ENCODE results near the gene RPS18. TPM values are rescaled to one million over a fixed set of nuclear protein-coding genes. Genes with fewer than 3 reads are reported as not detected.

Gene RPS18
- total and polyA plus RNA-seq, 2 of the 13 experiments (the other 11 are each of a cell fraction or from before 2014, with no cell fraction given), result 3,896 to 5,806 TPM

DNA sequence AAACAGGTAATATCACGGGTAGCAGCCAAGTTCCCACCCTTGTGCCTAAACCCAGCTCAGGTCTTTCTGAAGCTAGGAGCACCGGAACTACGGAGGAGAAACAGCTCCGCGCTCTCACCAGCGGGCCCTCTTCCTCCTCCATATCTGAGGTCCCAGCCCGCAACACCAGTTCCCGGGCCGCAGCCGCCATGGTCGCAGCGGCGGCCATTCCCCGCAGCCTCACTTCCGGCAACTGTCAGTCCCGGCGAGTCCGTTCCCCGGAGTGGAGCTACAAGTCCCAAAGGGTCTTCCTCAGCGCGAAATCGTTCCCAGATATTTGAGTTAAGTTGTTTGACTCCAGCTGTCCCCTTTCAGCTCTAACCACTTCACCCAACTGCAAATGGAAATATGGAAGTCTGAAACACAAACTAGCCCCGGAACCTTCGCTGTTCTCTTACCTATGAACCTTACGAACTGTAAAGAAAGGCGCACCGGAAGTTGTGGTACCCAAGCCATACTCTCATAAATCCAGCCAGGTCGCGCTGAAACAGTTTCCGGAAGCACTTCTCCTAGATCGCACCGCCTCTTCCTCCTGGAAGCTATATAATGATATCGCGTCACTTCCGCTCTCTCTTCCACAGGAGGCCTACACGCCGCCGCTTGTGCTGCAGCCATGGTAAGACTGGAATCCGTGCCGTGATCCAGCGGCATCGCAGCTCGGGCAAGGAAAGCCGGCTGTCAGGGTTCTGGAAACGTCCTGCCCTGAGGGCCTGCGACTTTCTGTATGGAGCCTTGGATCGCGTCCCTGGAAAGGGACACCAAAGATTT lies at the start of gene RPS18, which contains the start of gene VPS52 (continued):
- TF ChIP-seq, protein P1, sequence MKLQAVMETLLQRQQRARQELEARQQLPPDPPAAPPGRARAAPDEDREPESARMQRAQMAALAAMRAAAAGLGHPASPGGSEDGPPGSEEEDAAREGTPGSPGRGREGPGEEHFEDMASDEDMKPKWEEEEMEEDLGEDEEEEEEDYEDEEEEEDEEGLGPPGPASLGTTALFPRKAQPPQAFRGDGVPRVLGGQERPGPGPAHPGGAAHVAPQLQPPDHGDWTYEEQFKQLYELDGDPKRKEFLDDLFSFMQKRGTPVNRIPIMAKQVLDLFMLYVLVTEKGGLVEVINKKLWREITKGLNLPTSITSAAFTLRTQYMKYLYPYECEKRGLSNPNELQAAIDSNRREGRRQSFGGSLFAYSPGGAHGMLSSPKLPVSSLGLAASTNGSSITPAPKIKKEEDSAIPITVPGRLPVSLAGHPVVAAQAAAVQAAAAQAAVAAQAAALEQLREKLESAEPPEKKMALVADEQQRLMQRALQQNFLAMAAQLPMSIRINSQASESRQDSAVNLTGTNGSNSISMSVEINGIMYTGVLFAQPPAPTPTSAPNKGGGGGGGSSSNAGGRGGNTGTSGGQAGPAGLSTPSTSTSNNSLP (IDR thresholded peaks at IDR 0.05; ENCODE audit: low read depth, low read length), result no peak; the same call in 1 of the 2 replicates
- TF ChIP-seq SALL2 (CRISPR knock-in tag; IDR thresholded peaks at IDR 0.05), result peak; percentile 88; the same call in 1 of the 2 replicates
- peak; percentile 58 for TF ChIP-seq TGIF2 (CRISPR knock-in tag; IDR thresholded peaks at IDR 0.05)
- no peak; the same call in 1 of the 2 replicates for TF ChIP-seq ZNF33A (CRISPR knock-in tag; IDR thresholded peaks at IDR 0.05; ENCODE audit: borderline replicate concordance)
- TF ChIP-seq ZNF260 (CRISPR knock-in tag; IDR thresholded peaks at IDR 0.05; ENCODE audit: borderline replicate concordance, low read depth), result no peak
- peak; percentile 95 for TF ChIP-seq ZNF557 (CRISPR knock-in tag; IDR thresholded peaks at IDR 0.05)
- TF ChIP-seq, protein P2, sequence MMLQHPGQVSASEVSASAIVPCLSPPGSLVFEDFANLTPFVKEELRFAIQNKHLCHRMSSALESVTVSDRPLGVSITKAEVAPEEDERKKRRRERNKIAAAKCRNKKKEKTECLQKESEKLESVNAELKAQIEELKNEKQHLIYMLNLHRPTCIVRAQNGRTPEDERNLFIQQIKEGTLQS (CRISPR knock-in tag; IDR thresholded peaks at IDR 0.05), result no peak; the same call in 1 of the 2 replicates
- TF ChIP-seq MXD4 (CRISPR knock-in tag; IDR thresholded peaks at IDR 0.05), result peak; percentile 97
- peak; percentile 27; the same call in 1 of the 2 replicates for TF ChIP-seq ZNF180 (CRISPR knock-in tag; IDR thresholded peaks at IDR 0.05; ENCODE audit: borderline replicate concordance, low read depth)
- TF ChIP-seq ZNF563 (CRISPR knock-in tag; IDR thresholded peaks at IDR 0.05), result peak; percentile 89
- TF ChIP-seq ZNF598 (CRISPR knock-in tag; IDR thresholded peaks at IDR 0.05; ENCODE audit: borderline replicate concordance), result peak; percentile 98
- TF ChIP-seq, protein P3, sequence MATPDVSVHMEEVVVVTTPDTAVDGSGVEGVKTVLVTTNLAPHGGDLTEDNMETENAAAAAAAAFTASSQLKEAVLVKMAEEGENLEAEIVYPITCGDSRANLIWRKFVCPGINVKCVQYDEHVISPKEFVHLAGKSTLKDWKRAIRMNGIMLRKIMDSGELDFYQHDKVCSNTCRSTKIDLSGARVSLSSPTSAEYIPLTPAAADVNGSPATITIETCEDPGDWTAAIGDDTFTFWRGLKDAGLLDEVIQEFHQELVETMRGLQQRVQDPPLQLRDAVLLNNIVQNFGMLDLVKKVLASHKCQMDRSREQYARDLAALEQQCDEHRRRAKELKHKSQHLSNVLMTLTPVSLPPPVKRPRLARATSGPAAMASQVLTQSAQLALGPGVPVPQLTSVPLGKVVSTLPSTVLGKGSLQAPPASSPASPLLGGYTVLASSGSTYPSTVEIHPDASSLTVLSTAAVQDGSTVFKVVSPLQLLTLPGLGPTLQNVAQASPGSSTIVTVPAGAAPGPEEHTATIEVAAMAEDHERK (CRISPR knock-in tag; IDR thresholded peaks at IDR 0.05; ENCODE audit: low read depth), result no peak
- TF ChIP-seq MED13 (CRISPR knock-in tag; IDR thresholded peaks at IDR 0.05), result peak; percentile 82; the same call in 1 of the 2 replicates
- TF ChIP-seq ZEB1 (IDR thresholded peaks at IDR 0.05; ENCODE audit: insufficient replicate concordance, low read depth), result peak; percentile 31
- no peak; the same call in 1 of the 2 replicates for TF ChIP-seq SIX4 (CRISPR knock-in tag; IDR thresholded peaks at IDR 0.05)
- no peak; the same call in 1 of the 2 replicates for TF ChIP-seq ZNF577 (CRISPR knock-in tag; IDR thresholded peaks at IDR 0.05; ENCODE audit: borderline replicate concordance, low read depth)
- TF ChIP-seq ZNF510 (CRISPR knock-in tag; IDR thresholded peaks at IDR 0.05; ENCODE audit: low read depth), result peak; percentile 82; the same call in 1 of the 2 replicates
- TF ChIP-seq KLF12 (CRISPR knock-in tag; IDR thresholded peaks at IDR 0.05; ENCODE audit: borderline replicate concordance), result peak; percentile 14; the same call in 1 of the 2 replicates
- no peak; the same call in 1 of the 2 replicates for TF ChIP-seq MBD4 (IDR thresholded peaks at IDR 0.05; ENCODE audit: borderline replicate concordance, low read length)
- TF ChIP-seq ZNF547 (CRISPR knock-in tag; IDR thresholded peaks at IDR 0.05), result peak; percentile 56; the same call in 1 of the 2 replicates
- TF ChIP-seq, protein P4, sequence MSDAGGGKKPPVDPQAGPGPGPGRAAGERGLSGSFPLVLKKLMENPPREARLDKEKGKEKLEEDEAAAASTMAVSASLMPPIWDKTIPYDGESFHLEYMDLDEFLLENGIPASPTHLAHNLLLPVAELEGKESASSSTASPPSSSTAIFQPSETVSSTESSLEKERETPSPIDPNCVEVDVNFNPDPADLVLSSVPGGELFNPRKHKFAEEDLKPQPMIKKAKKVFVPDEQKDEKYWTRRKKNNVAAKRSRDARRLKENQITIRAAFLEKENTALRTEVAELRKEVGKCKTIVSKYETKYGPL (CRISPR knock-in tag; IDR thresholded peaks at IDR 0.05), result peak; percentile 81
- no peak for TF ChIP-seq ZFP36 (IDR thresholded peaks at IDR 0.05; ENCODE audit: borderline replicate concordance, low read depth, low read length, partially characterized antibody)
- TF ChIP-seq HDAC1 (CRISPR knock-in tag; IDR thresholded peaks at IDR 0.05), result peak; percentile 97
- TF ChIP-seq ZNF530 (CRISPR knock-in tag; IDR thresholded peaks at IDR 0.05; ENCODE audit: low read depth), result no peak
- no peak for TF ChIP-seq IKZF1 (IDR thresholded peaks at IDR 0.05)
- TF ChIP-seq NR2C2 (CRISPR knock-in tag; IDR thresholded peaks at IDR 0.05; ENCODE audit: borderline replicate concordance), result peak; percentile 99
- TF ChIP-seq ZNF772 (CRISPR knock-in tag; IDR thresholded peaks at IDR 0.05), result peak; percentile 66

All from HepG2 (cell line).